GM21390 (cell line): ENCODE measurements around the gene OTUD5.
A peak's percentile ranks its signal among the peaks of the same experiment; 100 is the strongest.
"Not testable (repeated sequence)": the region's sequence is repeated elsewhere in the genome, so short reads cannot be mapped to it uniquely, and the experiment has no call there.

ENCODE experiments used
- ATAC-seq: cut with Tn5 transposase; IDR thresholded peaks from one replicate; pipeline ENCODE4 v1.9.1; 2021; ENCODE audit not compliant: unreplicated experiment

The OTUD5 gene

GRCh38 chrX:48890934-48891401 lies 66.4 kb downstream of the OTUD5 start:
- peak; percentile 43 for ATAC-seq

GRCh38 chrX:48890296-48890925 lies 67.0 kb downstream of the OTUD5 start:
- ATAC-seq, result no peak

GRCh38 chrX:48886586-48886985 lies 70.8 kb downstream of the OTUD5 start:
- not testable (repeated sequence) for ATAC-seq

GRCh38 chrX:48883729-48884128 lies 73.7 kb downstream of the OTUD5 start:
- no peak for ATAC-seq

GRCh38 chrX:48876944-48877343 lies 80.5 kb downstream of the OTUD5 start:
- ATAC-seq, result not testable (repeated sequence)
